Neural cell (in vitro differentiated cells): Measurements from ENCODE around the gene MYG1. TPM values are rescaled to one million over a fixed set of nuclear protein-coding genes. Genes with fewer than 3 reads are reported as not detected.

ENCODE experiments used
- H2AFZ ChIP-seq: fragments of 200-600, 300-800 bp; sonication (generic), shearing (Covaris generic); 2 replicates; pipeline ENCODE4 v1.6.0; 2014; ENCODE audit warnings: low read depth, mild to moderate bottlenecking, antibody characterized with exemption, low read length, moderate library complexity
- H3F3A ChIP-seq: fragments of 200-600 bp; shearing (Covaris generic); 2 replicates; pipeline ENCODE4 v1.6.1; 2016; ENCODE audit warnings: mild to moderate bottlenecking, moderate library complexity, mixed read lengths, antibody characterized with exemption, low read length; ENCODE audit not compliant: insufficient read depth, poor library complexity, severe bottlenecking
- H3K27ac ChIP-seq: fragments of 200-600, 300-800 bp; sonication (generic), shearing (Covaris generic); 2 replicates; pipeline ENCODE4 v1.5.1; 2014; ENCODE audit warnings: mild to moderate bottlenecking, low read length, moderate library complexity
- H3K27me3 ChIP-seq: fragments of 300-800, 200-600 bp; sonication (generic), shearing (Covaris generic); 2 replicates; pipeline ENCODE4 v1.6.0; 2014; ENCODE audit warnings: mild to moderate bottlenecking, low read depth, low read length, moderate library complexity; ENCODE audit not compliant: insufficient read depth
- H3K36me3 ChIP-seq: fragments of 300-800, 200-600 bp; sonication (generic), shearing (Covaris generic); 2 replicates; pipeline ENCODE4 v1.5.1; 2014; ENCODE audit warnings: mild to moderate bottlenecking, antibody characterized with exemption, low read length, moderate library complexity; ENCODE audit not compliant: insufficient read depth
- H3K4me2 ChIP-seq: fragments of 300-800, 200-600 bp; sonication (generic), shearing (Covaris generic); 2 replicates; pipeline ENCODE4 v1.6.0; 2014; ENCODE audit warnings: mild to moderate bottlenecking, low read length
- H3K4me3 ChIP-seq: fragments of 300-800, 200-600 bp; sonication (generic), shearing (Covaris generic); 2 replicates; pipeline ENCODE4 v1.5.1; 2014; ENCODE audit warnings: mild to moderate bottlenecking, low read length, moderate library complexity
- H3K79me2 ChIP-seq: fragments of 200-600 bp; shearing (Covaris generic); replicated peaks from 2 replicates; pipeline ENCODE4 v1.6.0; 2014; ENCODE audit warnings: mild to moderate bottlenecking, low read length, moderate library complexity; ENCODE audit not compliant: insufficient read depth
- H3K9ac ChIP-seq: fragments of 300-800, 200-600 bp; sonication (generic), shearing (Covaris generic); 2 replicates; pipeline ENCODE4 v1.6.1; 2016; ENCODE audit warnings: mild to moderate bottlenecking, low read length, mixed read lengths
- H3K9me2 ChIP-seq: fragments of 200-600 bp; shearing (Covaris generic); 2 replicates; pipeline ENCODE4 v1.6.1; 2016; ENCODE audit warnings: mild to moderate bottlenecking, low read length, mixed read lengths; ENCODE audit not compliant: insufficient read depth
- H3K9me3 ChIP-seq: fragments of 200-600, 300-800 bp; sonication (generic), shearing (Covaris generic); 2 replicates; pipeline ENCODE4 v1.6.1; 2016; ENCODE audit warnings: mild to moderate bottlenecking, mixed run types, low read length, moderate library complexity, mixed read lengths
- H4K20me1 ChIP-seq: fragments of 200-600 bp; shearing (Covaris generic); 2 replicates; pipeline ENCODE4 v1.6.1; 2016; ENCODE audit warnings: mild to moderate bottlenecking, mixed run types; ENCODE audit not compliant: insufficient read depth
- CTCF ChIP-seq: fragments of 450-650 bp; IDR thresholded peaks from 2 replicates; pipeline ENCODE4 v1.5.1; 2014; ENCODE audit warnings: antibody characterized with exemption, mild to moderate bottlenecking, moderate library complexity; ENCODE audit not compliant: poor library complexity, severe bottlenecking
- EP300 ChIP-seq: fragments of 450-650 bp; conservative IDR thresholded peaks from 2 replicates; pipeline ENCODE4 v1.6.1; 2014; ENCODE audit warnings: antibody characterized with exemption, mild to moderate bottlenecking, moderate library complexity; ENCODE audit not compliant: poor library complexity, severe bottlenecking
- EZH2 ChIP-seq: fragments of 200-600, 300-800 bp; shearing (Covaris generic), sonication (generic); IDR thresholded peaks from 2 replicates; pipeline ENCODE4 v1.6.1; 2014; ENCODE audit warnings: antibody characterized with exemption, low read length, borderline replicate concordance, mild to moderate bottlenecking; ENCODE audit not compliant: insufficient read depth, poor library complexity, severe bottlenecking
- MXI1 ChIP-seq: fragments of 450-650 bp; conservative IDR thresholded peaks from 2 replicates; pipeline ENCODE4 v1.6.1; 2014; ENCODE audit warnings: antibody characterized with exemption, mild to moderate bottlenecking; ENCODE audit not compliant: poor library complexity, severe bottlenecking
- POLR2AphosphoS5 ChIP-seq: IDR thresholded peaks from 2 replicates; pipeline ENCODE4 v1.6.1; 2012
- RAD21 ChIP-seq: fragments of 450-650 bp; conservative IDR thresholded peaks from 2 replicates; pipeline ENCODE4 v1.6.1; 2014; ENCODE audit warnings: antibody characterized with exemption, mild to moderate bottlenecking, moderate library complexity
- REST ChIP-seq: IDR thresholded peaks from 2 replicates; pipeline ENCODE4 v1.6.1; 2012; ENCODE audit warnings: borderline replicate concordance
- SMC3 ChIP-seq: fragments of 450-650 bp; conservative IDR thresholded peaks from 2 replicates; pipeline ENCODE4 v1.6.1; 2014; ENCODE audit warnings: antibody characterized with exemption, mild to moderate bottlenecking, moderate library complexity; ENCODE audit not compliant: poor library complexity
- TAF1 ChIP-seq: IDR thresholded peaks from 2 replicates; pipeline ENCODE4 v1.6.1; 2012; ENCODE audit warnings: low read depth
- polyA plus RNA-seq: library from polyadenylated mRNA; depleted of rRNA; stranded (reverse); fragments of >200 nt; gene quantifications from 2 replicates; pipeline ENCODE4 v1.2.3, GENCODE V29; 2014

MYG1 gene
- polyA plus RNA-seq, 1 donor from 2014 or later: 70.5 TPM

- TF ChIP-seq TAF1 (no peak), EP300 (no peak), SMC3 (no peak), POLR2AphosphoS5 (no peak), EZH2 (no peak), CTCF (no peak), MXI1 (no peak), REST (no peak), RAD21 (no peak)
- Histone ChIP-seq H3K9me2 (no peaks in the 10 kb centered on the region), H3K9ac (no peak within 1 kb of the TSS), H3K9me3 (no peaks in the 10 kb centered on the region), H2AFZ (no peak within 1 kb of the TSS), H3K36me3 (no peaks in the 10 kb centered on the region), H3K4me2 (no peak within 1 kb of the TSS), H3F3A (no peaks in the 10 kb centered on the region), H4K20me1 (no peaks in the 10 kb centered on the region), H3K4me3 (no peak within 1 kb of the TSS), H3K79me2 (no peaks in the 10 kb centered on the region), H3K27ac (no peak within 1 kb of the TSS), H3K27me3 (no peaks in the 10 kb centered on the region)
Observed at GRCh38 chr12:53336181-53336681, 36.7 kb downstream of the MYG1 start, which contains the start of gene SP7. TSS of gene SP7 (minus strand) at chr12:53336354. CDS start at chr12:53335646, 708 bp downstream.

- Histone ChIP-seq H3K36me3 (no peaks in the 10 kb centered on the region), H3K9me3 (no peaks in the 10 kb centered on the region), H3K4me3 (no peak overlapping the region), H3K4me2 (no peak overlapping the region), H3K9ac (no peak overlapping the region), H3F3A (no peaks in the 10 kb centered on the region), H4K20me1 (no peaks in the 10 kb centered on the region), H3K27me3 (no peaks in the 10 kb centered on the region), H3K27ac (no peak overlapping the region), H3K79me2 (no peaks in the 10 kb centered on the region), H3K9me2 (no peaks in the 10 kb centered on the region), H2AFZ (no peak overlapping the region)
- no peak for TF ChIP-seq SMC3
Observed at GRCh38 chr12:53338017-53338416, 38.5 kb downstream of the MYG1 start.

- Histone ChIP-seq H3K9me2 (no peaks in the 10 kb centered on the region), H3K27me3 (no peaks in the 10 kb centered on the region), H3K9ac (no peak overlapping the region), H3K79me2 (no peaks in the 10 kb centered on the region), H3K4me3 (no peak overlapping the region), H3F3A (no peaks in the 10 kb centered on the region), H3K27ac (no peak overlapping the region), H4K20me1 (no peaks in the 10 kb centered on the region), H3K9me3 (no peaks in the 10 kb centered on the region), H2AFZ (no peak overlapping the region), H3K36me3 (no peaks in the 10 kb centered on the region), H3K4me2 (no peak overlapping the region)
- TF ChIP-seq TAF1 (no peak), POLR2AphosphoS5 (no peak), MXI1 (no peak), EP300 (no peak), RAD21 (no peak), REST (no peak), CTCF (no peak), SMC3 (no peak), EZH2 (no peak)
Observed at GRCh38 chr12:53338916-53339315, 39.4 kb downstream of the MYG1 start.
